ENCODE data around the gene AMMECR1. TPM values are rescaled to one million over a fixed set of nuclear protein-coding genes. Genes with fewer than 3 reads are reported as not detected.

AMMECR1 gene
- total RNA-seq, 1 experiment from 2014 or later: 15.0 TPM

- H3K27me3 ChIP-seq (ENCODE audit: control insufficient read depth, insufficient read depth, low read length): peaks cover 13% of the 10 kb centered on the region; the same call in 1 of the 2 replicates
- in situ Hi-C loops (cut with HindIII; ENCODE audit: low pct_unique_long_range_greater_than_20kb, low sequenced_read_pairs): no loop called here
- DNase-seq (ENCODE audit: low read depth, low spot score) (no peak), ATAC-seq (no peak)
- no TSS peak for BruUV-seq (replicated peaks)
- no peak overlapping the region for H3K4me3 ChIP-seq (ENCODE audit: low read depth in 2 of 2, low read length in 2 of 2)
- intact Hi-C loops (cut with micrococcal nuclease; ENCODE audit: unreplicated experiment): no loop called here
- H3K27ac ChIP-seq (ENCODE audit: low read length): no peak overlapping the region
- TF ChIP-seq, protein P1, sequence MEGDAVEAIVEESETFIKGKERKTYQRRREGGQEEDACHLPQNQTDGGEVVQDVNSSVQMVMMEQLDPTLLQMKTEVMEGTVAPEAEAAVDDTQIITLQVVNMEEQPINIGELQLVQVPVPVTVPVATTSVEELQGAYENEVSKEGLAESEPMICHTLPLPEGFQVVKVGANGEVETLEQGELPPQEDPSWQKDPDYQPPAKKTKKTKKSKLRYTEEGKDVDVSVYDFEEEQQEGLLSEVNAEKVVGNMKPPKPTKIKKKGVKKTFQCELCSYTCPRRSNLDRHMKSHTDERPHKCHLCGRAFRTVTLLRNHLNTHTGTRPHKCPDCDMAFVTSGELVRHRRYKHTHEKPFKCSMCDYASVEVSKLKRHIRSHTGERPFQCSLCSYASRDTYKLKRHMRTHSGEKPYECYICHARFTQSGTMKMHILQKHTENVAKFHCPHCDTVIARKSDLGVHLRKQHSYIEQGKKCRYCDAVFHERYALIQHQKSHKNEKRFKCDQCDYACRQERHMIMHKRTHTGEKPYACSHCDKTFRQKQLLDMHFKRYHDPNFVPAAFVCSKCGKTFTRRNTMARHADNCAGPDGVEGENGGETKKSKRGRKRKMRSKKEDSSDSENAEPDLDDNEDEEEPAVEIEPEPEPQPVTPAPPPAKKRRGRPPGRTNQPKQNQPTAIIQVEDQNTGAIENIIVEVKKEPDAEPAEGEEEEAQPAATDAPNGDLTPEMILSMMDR (IDR thresholded peaks at IDR 0.05): no peak
- TF ChIP-seq SIN3A (IDR thresholded peaks at IDR 0.05; ENCODE audit: borderline replicate concordance, insufficient read depth, low read depth, low read length) (no peak), POLR2AphosphoS5 (IDR thresholded peaks at IDR 0.05; ENCODE audit: low read depth, low read length) (no peak)
- no peaks in the 10 kb centered on the region for H3K36me3 ChIP-seq (ENCODE audit: control insufficient read depth, insufficient read depth, low read length)
- CTCF ChIA-PET: no interaction called here
- POLR2A ChIA-PET: no interaction called here
- no peaks in the 10 kb centered on the region for H3K4me1 ChIP-seq (ENCODE audit: control insufficient read depth, insufficient read depth, low read length)
- no peaks in the 10 kb centered on the region for H3K9me3 ChIP-seq (ENCODE audit: control insufficient read depth, insufficient read depth, low read depth, low read length)
These were observed 4.7 kb upstream of the AMMECR1 start for GRCh38 chrX:110322603-110323002.

GRCh38 chrX:110321670-110322069 is 3.8 kb upstream of the AMMECR1 start:
- in situ Hi-C loops (cut with HindIII; ENCODE audit: low pct_unique_long_range_greater_than_20kb, low sequenced_read_pairs): no loop called here
- H3K27ac ChIP-seq (ENCODE audit: low read length): no peak overlapping the region
- peaks cover 13% of the 10 kb centered on the region; the same call in 1 of the 2 replicates for H3K27me3 ChIP-seq (ENCODE audit: control insufficient read depth, insufficient read depth, low read length)
- ChIA-PET POLR2A (no interaction called here), CTCF (no interaction called here)
- no peaks in the 10 kb centered on the region for H3K9me3 ChIP-seq (ENCODE audit: control insufficient read depth, insufficient read depth, low read depth, low read length)
- no peak for DNase-seq (ENCODE audit: low read depth, low spot score)
- TF ChIP-seq TCF7L2 (IDR thresholded peaks at IDR 0.05; ENCODE audit: low read depth, low read length) (no peak), POLR2AphosphoS5 (IDR thresholded peaks at IDR 0.05; ENCODE audit: low read depth, low read length) (no peak), SIN3A (IDR thresholded peaks at IDR 0.05; ENCODE audit: borderline replicate concordance, insufficient read depth, low read depth, low read length) (no peak)
- TF ChIP-seq, protein P1 (IDR thresholded peaks at IDR 0.05): no peak
- TF ChIP-seq, protein P2, sequence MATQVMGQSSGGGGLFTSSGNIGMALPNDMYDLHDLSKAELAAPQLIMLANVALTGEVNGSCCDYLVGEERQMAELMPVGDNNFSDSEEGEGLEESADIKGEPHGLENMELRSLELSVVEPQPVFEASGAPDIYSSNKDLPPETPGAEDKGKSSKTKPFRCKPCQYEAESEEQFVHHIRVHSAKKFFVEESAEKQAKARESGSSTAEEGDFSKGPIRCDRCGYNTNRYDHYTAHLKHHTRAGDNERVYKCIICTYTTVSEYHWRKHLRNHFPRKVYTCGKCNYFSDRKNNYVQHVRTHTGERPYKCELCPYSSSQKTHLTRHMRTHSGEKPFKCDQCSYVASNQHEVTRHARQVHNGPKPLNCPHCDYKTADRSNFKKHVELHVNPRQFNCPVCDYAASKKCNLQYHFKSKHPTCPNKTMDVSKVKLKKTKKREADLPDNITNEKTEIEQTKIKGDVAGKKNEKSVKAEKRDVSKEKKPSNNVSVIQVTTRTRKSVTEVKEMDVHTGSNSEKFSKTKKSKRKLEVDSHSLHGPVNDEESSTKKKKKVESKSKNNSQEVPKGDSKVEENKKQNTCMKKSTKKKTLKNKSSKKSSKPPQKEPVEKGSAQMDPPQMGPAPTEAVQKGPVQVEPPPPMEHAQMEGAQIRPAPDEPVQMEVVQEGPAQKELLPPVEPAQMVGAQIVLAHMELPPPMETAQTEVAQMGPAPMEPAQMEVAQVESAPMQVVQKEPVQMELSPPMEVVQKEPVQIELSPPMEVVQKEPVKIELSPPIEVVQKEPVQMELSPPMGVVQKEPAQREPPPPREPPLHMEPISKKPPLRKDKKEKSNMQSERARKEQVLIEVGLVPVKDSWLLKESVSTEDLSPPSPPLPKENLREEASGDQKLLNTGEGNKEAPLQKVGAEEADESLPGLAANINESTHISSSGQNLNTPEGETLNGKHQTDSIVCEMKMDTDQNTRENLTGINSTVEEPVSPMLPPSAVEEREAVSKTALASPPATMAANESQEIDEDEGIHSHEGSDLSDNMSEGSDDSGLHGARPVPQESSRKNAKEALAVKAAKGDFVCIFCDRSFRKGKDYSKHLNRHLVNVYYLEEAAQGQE (IDR thresholded peaks at IDR 0.05; ENCODE audit: insufficient read depth in 1 of 2, low read depth in 2 of 2, low read length in 1 of 2): no peak
- intact Hi-C loops (cut with micrococcal nuclease; ENCODE audit: unreplicated experiment): no loop called here
- ATAC-seq: no peak
- BruUV-seq (replicated peaks): no TSS peak
- H3K4me3 ChIP-seq (ENCODE audit: low read depth in 2 of 2, low read length in 2 of 2): no peak overlapping the region
- no peaks in the 10 kb centered on the region for H3K36me3 ChIP-seq (ENCODE audit: control insufficient read depth, insufficient read depth, low read length)
- no peaks in the 10 kb centered on the region for H3K4me1 ChIP-seq (ENCODE audit: control insufficient read depth, insufficient read depth, low read length)

Measured in Panc1 (cell line).